HG02885 (cell line): ENCODE measurements around the gene GBP5.
"Not testable (repeated sequence)": the region's sequence is repeated elsewhere in the genome, so short reads cannot be mapped to it uniquely, and the experiment has no call there.

Experiments
- ATAC-seq: cut with Tn5 transposase; IDR thresholded peaks from one replicate; pipeline ENCODE4 v1.9.1; 2021; ENCODE audit warnings: mild to moderate bottlenecking; ENCODE audit not compliant: unreplicated experiment, poor library complexity

Gene GBP5

GRCh38 chr1:89284078-89284763, 11.6 kb upstream of the GBP5 start:
- not testable (repeated sequence) for ATAC-seq

DNA sequence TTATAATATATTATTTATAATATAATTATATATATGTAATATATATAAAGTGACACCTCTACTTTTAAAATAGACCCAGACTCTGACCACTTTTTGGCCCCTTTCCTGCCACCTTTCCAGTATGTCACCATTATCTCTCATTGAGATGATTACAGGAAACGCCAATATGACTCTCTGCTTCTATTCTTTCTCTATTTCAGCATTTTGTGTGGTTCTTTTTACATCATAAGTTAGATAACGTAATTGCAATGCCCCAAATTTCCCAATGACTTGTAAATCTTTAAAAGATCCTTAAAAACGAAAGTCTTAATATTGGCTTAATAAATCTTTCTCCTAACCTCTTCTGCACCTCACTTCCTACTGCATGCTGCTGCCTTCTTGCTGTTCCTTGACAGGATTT, 8.1 kb upstream of the GBP5 start:
- ATAC-seq: no peak

DNA sequence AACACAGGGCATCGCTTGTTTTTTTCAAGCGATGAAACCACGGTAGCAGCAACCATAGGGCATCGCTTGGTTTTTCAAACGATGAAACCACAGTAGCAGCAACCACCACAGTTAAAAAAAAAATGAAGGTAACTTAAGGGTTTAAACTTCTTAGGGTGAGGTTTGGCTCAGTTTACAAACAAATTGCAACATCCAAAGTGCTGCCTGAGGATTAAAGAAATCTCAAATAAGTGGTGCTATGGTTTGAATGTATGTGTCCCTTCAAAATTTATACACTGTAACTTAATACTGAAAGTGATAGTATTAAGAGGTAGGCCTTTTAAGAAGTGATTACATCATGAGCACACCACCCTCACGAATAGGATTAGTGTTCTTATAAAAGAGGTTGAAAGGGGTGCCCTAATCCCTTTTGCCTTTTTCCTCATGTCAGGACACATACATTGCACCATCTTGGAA, 6.4 kb upstream of the GBP5 start:
- no peak for ATAC-seq

DNA sequence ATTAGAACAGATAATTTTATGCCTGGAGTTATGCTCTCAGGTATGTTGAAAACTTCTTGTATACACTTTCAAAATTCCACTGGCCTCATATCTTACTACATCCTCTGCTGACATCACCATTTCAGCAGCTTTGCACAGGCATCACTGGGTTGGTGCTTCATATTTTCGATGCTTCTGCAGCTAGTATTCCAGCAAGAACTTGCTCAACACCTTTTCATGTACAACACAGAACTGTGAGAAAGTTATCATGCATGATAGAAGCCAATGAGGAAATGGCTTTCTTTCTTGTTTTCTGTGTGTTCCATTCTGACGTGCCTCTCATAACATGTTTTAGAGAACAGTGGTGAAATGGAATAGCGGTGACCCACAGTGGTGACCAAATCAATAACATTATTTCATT, 5.1 kb upstream of the GBP5 start:
- ATAC-seq: no peak

GRCh38 chr1:89276690-89277089, 4.0 kb upstream of the GBP5 start:
- no peak for ATAC-seq

- ATAC-seq: no peak
Observed at GRCh38 chr1:89274411-89274857, 1.8 kb upstream of the GBP5 start.

- no peak for ATAC-seq
Observed at GRCh38 chr1:89273324-89273778, 691 bp upstream of the GBP5 start.

DNA sequence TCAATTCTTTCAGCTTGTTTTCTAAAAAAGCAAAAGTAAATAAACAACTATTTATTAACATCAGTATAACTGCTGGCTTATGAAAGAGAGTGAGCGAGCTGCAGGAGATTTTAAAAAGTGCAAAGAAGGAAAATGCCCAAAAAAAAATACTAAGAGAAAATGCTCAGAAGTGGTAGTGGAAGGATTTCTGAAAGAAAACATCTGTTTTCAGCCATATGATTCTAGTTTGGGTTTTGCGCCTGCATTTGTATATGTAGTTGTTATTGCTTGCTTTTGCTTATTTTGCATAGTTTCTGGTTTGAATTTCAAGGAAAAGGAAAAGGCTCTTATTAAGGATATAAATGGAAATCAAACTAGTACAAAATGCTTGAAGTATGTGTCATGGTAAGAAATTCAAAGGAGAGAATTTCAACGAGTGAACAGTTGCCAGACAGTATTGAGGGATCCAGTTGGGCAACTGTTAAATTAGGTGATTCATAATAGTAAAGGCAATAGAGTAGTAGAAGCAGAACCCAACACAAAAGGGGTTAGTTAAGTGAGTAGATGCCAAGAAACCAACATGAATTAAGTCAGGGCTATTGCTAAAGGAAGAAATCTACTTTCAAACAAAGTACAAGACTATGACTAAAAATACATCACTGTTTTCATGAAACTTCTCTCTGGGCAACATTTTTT, 1.2 kb downstream of the GBP5 start:
- no peak for ATAC-seq

DNA sequence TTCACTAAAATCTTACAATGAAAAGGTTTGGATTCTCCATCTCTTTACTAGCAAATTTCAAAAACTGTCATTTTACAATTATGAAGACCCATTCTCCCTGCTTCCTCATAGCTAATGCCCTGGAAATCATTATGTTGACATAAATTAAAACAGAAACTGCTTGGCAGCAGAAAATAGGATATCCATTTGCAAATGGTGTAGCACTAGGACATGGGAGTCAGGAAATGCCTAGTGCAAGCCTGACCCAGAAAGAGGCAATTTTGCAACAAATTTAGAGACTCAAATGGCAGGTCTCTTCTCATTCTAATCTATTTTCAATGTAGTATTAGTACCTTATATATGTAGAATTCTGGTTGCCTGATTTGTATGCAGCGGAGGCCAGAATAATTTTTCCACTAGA, 2.2 kb downstream of the GBP5 start:
- no peak for ATAC-seq

DNA sequence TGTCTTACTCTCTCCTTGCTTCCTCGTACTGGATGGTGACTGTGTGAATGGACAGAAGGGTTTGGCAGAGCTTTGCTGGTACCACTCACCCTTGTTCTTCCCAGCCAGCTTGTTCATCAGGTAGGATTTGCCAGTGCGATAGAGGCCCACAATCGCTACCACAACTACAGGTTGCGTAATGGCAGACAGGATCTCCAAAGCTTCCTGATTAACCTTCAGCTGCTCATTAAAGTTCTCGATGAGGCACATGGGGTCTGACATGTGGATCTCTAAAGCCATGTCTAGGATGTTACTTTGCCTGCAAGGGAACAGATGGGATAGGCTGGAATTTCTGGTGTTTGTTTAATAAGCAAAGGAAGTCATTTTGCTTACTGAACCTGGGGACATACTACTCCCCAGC, 3.4 kb downstream of the GBP5 start:
- ATAC-seq: no peak

- ATAC-seq: no peak
Observed at GRCh38 chr1:89262643-89263042, 10.0 kb downstream of the GBP5 start.

DNA sequence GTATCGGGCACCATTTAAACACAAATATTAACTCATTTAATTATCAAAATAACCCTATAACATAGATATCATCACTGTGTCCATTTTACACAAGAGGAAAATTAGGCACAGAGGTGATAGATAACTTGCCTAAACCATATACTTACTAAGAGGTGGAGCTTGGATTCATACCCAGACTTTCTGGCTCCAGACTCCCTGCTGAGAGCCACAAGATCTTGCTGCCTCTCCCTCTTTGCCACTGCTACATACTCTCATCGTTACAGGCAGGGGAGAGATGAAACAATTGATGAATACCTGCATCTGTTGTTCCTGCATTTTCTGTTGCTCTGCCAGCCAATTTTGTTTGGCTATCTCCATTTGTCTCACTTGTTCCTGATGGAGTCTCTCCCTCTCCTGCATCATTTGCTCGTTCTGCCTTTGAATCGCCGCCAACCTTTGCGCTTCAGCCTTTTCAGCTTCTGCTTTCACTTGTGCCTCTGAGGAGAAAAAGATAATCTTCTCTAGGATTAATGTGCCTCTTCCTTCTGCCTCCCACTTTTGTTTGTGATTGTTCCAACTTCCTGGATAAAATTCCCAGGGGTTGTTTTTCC, 10.6 kb downstream of the GBP5 start:
- no peak for ATAC-seq

- ATAC-seq: no peak
Observed at GRCh38 chr1:89260566-89261255, 11.9 kb downstream of the GBP5 start.

- ATAC-seq: no peak
Observed at GRCh38 chr1:89260042-89260441, 12.6 kb downstream of the GBP5 start.

GRCh38 chr1:89259283-89259971, 13.2 kb downstream of the GBP5 start:
- no peak for ATAC-seq

DNA sequence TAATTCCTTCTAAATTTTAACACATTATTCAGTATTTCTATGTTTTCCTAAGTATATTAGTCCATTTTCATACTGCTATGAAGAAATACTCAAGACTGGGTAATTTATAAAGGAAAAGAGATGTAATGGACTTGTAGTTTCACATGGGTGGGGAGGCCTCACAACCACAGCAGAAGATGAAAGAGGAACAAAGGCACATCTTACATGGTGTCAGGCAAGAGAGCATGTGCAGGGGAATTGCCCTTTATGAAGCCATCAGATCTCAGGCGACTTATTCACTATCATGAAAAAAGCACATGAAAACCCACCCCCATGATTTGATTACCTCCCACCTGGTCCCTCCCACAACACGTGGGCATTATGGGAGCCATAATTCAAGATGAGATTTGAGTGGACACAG, 15.6 kb downstream of the GBP5 start:
- ATAC-seq: no peak

GRCh38 chr1:89255581-89255980, 17.1 kb downstream of the GBP5 start:
- not testable (repeated sequence) for ATAC-seq

DNA sequence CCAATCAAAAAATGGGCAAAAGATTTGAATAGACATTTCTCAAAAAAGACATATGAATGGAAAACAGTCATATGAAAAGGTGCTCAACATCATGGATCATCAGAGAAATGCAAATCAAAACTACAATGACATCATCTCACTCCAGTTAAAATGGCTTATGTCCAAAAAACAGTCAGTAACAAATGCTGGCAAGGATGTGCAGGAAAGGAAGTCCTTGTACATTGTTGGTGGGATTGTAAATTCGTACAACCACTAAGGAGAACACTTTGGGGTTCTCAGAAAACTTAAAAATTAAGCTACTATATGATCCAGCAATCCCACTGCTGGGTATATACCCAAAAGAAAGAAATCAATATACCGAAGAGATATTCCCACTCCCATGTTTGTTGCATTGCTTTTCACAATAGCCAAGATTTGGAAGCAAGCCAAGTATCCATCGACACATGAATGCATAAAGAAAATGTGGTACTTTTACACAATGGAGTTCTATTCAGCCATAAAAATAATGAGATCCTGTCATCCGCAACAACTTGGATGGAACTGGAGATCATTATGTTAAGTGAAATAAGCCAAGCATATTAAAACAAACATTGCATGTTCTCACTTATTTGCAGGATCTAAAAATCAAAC, 17.9 kb downstream of the GBP5 start:
- ATAC-seq: no peak

- no peak for ATAC-seq
Observed at GRCh38 chr1:89243046-89243445, 29.6 kb downstream of the GBP5 start.
